ENCODE data around the gene SLC39A3.

Gene SLC39A3

GRCh38 chr19:2747349-2747748 is 7.5 kb upstream of the SLC39A3 start:
- DNase-seq (ENCODE audit: low read depth): no peak

DNA sequence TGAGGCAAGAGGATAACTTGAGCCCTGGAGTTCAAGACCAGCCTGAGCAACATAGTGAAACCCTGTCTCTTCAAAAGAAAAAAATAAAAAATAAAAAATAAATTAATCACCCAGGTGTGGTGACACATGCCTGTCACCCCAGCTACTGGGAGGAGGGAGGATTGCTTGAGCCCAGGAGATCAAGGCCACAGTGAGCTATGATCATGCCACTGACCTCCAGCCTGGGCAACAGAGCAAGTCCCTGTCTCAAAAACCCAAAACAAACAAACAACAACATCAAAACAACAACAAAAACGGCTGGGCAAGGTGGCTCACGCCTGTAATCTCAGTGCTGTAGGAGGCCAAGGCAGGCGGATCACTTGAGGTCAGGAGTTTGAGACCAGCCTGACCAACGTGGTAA is 4.3 kb upstream of the SLC39A3 start:
- no peak for DNase-seq (ENCODE audit: low read depth)

DNA sequence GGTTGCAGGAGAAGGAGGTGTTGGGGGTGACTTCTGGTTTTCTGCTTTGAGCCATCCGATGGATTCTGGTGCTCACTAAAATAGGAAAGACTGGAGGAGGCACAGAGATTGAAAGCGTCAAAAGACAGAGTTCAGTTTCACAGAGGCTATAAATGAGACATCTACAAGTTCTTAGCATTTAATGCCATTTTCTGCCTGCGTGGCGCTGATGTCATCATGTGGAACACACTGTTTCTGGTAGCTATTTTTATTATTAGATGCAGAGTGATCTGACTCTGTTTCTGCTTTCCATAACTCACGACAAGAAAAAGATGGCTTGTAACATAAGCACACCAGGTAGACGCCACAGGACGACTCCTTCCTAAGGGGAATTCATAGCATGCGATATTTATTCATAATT is 3.3 kb upstream of the SLC39A3 start:
- no peak for DNase-seq (ENCODE audit: low read depth)

- DNase-seq (ENCODE audit: low read depth): no peak
These were observed 468 bp upstream of the SLC39A3 start for GRCh38 chr19:2740314-2740656.

DNA sequence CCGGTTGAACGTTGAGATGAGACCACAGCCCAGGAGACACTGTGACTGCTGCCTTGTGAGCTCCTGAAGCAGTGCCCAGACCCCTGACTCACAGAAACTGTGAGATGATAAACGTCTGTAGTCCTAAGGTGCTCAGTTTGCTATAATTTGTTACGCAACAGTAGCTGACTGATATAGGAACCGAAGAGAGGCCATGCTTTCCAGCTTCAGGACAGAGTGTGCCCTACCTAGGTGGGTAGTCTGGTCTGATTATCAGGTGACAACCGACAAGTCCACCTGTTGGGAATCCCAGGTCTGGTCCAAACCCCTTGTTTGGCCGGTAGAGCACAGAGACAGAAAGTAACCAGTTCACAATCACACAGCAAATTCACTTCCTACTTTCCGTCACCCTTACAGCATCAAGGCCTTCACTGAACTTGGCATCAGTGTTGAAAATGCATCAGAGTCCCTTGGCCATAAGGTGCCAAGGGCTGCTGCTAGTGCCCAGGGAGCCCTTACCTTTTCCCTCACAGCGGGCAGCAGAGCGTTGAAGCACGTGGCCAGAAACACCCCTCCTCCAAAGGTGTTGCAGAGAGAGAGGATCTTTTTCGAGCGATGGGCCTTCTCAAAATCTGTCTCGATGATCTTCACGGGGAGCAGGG is 3.1 kb downstream of the SLC39A3 start:
- no peak for DNase-seq (ENCODE audit: low read depth)

DNA sequence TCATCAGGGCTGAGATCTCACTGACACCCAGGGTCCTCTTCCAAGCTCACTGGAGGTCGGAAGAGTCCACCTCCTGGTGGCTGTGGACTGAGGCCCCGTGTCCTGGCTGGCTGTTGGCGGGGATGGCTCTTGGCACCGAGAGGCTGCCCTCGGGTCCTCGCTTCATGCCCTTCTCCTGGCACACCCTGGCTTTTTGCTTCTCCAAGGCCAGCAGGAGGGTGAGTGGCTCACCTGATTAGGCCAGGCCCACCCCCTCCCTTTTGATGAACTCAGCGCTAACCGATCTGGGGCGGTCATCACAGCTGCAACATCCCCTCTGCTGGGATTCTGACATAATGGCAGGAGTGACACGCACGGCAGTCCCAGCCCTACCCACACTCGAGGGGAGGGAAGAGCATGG is 4.4 kb downstream of the SLC39A3 start:
- DNase-seq (ENCODE audit: low read depth): no peak

DNA sequence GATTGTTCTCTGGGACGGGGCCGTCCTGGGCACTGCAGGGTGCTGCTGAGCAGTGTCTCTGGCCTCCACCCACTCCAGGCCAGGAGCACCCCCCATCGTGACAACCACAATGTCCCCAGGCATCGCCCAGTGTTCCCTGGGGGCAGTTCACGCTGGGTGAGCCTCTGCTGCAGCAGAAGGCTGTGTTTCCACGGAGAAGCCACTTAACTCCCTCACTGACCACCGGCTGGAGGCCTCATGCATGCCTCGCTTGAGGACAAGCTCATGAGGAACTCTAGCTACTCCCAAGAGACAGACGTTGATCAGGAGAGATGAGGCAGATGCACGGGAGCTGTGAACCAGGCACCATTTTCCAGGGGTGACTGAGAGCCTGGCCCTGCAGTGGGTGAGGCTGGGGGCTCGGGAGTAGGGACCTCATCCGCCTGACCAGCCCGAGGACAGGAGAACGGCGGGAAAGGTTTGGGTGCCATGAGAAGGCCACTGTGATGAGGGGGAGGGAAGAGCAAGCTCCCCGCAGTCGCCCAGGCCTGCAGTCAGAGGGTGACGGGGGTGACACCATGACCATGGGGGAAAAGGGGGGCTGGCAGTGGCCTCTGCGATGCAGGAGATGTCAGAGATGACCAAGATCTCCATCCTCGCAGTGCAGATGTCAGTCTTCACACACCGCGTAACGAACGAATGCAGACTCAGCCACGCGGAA is 5.1 kb downstream of the SLC39A3 start:
- DNase-seq (ENCODE audit: low read depth): no peak

DNA sequence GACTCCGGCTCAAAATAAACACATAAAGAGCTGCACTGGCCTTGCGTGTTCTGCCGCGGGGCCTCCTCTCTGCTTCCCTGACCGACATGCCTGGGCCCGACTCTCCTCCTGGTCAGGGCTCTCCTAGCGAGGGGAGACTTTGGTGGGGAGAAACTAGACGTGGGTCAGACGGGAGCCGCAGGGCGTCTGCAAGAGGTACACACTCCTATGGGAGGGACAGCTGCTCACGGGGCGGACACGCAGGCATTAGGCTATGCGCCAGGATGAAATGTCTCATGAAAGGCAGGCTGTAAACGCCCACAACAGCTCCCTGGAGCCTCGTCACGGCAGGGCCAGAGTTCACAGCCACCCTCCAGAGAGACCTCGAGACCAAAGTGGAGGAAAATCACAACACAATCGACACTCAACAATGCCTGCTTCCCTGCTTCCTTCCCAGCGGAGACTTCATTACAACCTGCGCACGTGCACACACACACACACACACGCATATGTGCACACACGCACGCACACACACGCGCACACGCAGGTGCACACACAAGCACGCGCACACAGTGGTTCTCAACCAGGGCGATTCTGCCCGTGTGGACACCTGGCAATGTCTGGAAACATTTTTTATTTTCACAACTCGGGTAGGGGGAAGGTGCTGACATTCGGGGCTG is 5.8 kb downstream of the SLC39A3 start:
- DNase-seq (ENCODE audit: low read depth): no peak

- no peak for DNase-seq (ENCODE audit: low read depth)
These were observed 6.9 kb downstream of the SLC39A3 start for GRCh38 chr19:2732883-2733282.

DNA sequence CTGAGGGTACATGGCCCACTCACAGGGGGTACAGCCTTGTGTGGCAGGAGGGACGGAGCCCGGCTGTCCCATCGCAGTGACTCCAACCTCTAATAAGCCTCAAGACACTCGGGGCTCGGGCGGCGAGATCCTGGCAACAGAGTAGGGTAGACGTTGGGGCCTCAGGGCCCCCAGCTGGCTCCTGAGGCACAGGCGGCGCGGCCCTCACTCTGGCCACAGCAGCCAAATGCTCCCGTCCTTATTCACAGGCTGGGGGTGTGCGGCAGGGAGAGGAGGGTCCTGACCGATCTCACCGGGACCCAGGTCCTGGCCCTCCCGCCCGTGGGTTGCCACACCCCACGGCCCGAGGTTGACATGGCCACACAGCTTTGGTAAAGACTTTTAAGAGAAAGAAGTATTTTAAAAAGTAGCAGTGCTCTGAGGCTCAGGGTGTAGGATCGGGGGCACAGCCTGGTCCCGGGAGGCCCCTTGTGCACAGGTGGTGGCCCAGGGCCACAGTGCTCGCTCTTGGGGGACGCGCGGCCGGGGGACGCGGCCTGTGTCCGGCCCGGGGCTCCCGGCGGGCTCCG is 7.6 kb downstream of the SLC39A3 start:
- no peak for DNase-seq (ENCODE audit: low read depth)

DNA sequence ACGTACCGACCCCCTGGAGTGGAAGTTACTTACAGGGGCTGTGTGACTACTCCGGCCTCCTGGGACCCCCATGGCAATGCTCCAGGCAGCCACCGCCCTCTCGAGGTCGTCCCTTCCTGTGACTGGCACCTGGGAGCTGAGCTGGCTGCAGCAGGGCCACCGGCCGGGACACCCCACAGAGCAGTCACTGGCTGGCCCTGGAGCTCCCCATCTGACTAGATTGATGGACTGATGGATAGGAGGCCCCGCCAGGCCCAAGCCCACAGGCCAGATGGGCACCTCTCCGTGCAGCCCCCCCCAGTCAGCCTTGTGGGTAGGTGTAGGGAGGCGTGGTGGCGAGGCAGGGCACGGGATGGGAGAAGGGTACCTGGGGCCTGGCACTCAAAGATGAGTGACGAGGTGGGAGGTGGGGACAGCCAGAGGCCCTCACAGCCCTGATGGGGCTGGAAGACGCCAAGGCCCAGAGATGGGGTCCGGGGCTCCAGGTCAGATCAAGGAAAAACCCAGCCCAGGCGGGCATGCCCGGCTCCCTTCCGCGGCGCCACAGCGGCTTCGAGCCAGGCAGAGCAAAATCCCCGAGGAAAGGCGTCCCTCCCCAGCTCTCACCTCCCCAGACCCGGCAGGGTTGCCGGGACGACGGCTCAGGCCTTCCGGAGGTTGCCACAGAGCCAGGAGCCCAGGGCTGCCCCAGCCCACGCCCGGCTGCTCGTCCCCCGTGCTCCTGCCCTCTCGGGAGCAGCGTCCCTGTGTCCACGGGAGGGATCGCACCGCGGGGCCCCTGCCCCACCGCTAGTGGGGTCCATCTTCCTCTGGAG is 8.4 kb downstream of the SLC39A3 start:
- no peak for DNase-seq (ENCODE audit: low read depth)

- DNase-seq (ENCODE audit: low read depth): no peak
These were observed 9.6 kb downstream of the SLC39A3 start for GRCh38 chr19:2729943-2730818.

GRCh38 chr19:2728783-2729387 is 10.9 kb downstream of the SLC39A3 start:
- DNase-seq (ENCODE audit: low read depth): no peak

DNA sequence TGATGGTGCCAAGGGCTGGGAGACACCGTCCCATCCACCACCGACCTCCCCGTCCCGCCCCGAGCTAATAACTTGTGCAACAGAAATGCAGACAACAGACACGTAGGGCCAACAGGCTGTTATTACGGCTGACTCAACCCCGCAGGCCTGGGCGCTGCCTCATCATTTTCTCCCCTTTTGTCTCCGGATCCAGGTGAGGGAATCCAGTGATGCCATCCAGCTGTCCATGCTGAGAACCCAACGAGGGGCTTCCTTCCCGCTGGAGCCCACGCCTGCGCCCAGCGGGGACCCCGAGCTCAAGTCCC is 12.2 kb downstream of the SLC39A3 start:
- DNase-seq (ENCODE audit: low read depth): no peak

GRCh38 chr19:2726904-2727639 is 12.7 kb downstream of the SLC39A3 start:
- no peak for DNase-seq (ENCODE audit: low read depth)

GRCh38 chr19:2726160-2726855 is 13.5 kb downstream of the SLC39A3 start:
- DNase-seq (ENCODE audit: low read depth): no peak

DNA sequence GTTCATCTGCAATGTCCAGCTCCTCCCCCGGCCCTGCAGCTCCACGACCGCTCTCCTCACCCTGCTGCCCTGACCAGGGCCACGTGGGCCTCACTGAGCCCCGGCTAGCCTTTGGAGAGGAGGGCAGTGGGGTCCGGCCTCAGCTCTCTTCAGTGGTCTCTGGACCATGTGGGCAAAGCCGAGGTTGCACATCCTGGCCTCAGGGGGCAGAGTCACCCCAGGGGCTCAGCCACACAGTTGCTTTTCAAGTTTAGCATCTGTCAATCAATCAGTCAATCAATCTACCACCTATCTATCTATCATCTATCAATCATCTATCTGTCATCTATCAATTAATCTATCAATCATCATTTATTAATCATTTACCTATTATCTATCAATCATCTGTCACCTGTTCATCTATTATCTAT is 15.7 kb downstream of the SLC39A3 start:
- no peak for DNase-seq (ENCODE audit: low read depth)

DNA sequence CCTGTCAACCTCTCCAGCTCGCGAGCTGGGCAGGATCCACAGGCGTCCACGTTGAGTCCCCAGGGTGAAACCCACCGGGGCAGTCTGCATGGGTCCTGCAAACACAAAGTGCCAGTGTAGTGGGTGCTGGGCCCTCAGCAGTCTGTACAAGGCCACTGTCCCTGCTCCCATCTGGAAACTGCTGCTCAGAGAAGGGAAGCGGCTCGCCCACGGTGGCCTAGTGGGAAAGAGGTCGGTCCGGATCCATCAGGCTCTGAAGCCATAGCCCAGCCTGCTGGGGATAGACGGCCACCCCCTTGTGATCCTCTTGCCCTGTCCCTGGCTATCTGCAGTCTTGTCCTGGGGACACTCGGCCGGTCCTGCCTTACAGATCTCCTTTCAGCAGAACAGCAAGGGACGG is 16.1 kb downstream of the SLC39A3 start:
- no peak for DNase-seq (ENCODE audit: low read depth)

- DNase-seq (ENCODE audit: low read depth): no peak
These were observed 16.5 kb downstream of the SLC39A3 start for GRCh38 chr19:2723345-2723715.
